Epithelial cell of esophagus (primary cell): ENCODE measurements around the gene RTL5.

ENCODE experiments used
- DNase-seq: peaks from one replicate; pipeline ENCODE4 v3.0.0; 2010; ENCODE audit warnings: low read depth
- H3K4me3 ChIP-seq: 2 replicates; pipeline ENCODE4 v1.5.1; 2011; ENCODE audit warnings: mild to moderate bottlenecking, low read length, control low read depth
- TF ChIP-seq, protein P1 (sequence below): IDR thresholded peaks from 2 replicates; pipeline ENCODE4 v1.5.1; 2011; ENCODE audit warnings: low read depth, mild to moderate bottlenecking, low read length, control low read depth, inconsistent platforms; ENCODE audit not compliant: insufficient read depth; ENCODE audit errors: missing control alignments

Gene RTL5

DNA sequence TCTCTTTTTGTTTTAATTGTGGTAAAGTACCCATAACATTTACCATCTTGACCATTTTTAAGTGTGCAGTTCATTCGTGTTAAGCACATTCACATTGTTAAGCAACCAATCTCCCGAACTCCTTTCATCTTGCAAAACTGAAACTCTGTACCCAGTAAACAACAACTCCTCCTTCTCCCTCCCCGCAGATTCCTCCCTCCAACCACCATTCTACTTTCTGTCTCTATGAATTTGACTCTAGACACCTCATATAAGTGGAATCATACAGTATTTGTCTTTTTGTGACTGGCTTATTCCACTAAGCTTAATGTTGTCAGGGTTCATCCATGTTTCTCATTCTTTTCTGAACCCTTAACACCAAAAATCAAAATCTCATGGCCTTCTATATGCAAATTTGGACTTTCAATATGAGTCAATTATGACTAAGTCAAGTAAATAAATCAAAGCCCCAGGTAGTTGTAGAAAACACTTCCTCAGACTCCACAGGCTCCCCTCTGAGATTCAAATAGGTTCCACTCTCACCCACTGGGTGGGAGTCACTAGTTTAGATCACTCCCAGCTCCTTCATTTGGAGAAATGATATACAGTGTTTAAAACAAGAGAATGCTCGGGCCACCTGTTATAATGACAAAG lies 9.8 kb upstream of the RTL5 start:
- TF ChIP-seq, protein P1, sequence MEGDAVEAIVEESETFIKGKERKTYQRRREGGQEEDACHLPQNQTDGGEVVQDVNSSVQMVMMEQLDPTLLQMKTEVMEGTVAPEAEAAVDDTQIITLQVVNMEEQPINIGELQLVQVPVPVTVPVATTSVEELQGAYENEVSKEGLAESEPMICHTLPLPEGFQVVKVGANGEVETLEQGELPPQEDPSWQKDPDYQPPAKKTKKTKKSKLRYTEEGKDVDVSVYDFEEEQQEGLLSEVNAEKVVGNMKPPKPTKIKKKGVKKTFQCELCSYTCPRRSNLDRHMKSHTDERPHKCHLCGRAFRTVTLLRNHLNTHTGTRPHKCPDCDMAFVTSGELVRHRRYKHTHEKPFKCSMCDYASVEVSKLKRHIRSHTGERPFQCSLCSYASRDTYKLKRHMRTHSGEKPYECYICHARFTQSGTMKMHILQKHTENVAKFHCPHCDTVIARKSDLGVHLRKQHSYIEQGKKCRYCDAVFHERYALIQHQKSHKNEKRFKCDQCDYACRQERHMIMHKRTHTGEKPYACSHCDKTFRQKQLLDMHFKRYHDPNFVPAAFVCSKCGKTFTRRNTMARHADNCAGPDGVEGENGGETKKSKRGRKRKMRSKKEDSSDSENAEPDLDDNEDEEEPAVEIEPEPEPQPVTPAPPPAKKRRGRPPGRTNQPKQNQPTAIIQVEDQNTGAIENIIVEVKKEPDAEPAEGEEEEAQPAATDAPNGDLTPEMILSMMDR = no peak
- H3K4me3 ChIP-seq = no peak overlapping the region
- no peak for DNase-seq

DNA sequence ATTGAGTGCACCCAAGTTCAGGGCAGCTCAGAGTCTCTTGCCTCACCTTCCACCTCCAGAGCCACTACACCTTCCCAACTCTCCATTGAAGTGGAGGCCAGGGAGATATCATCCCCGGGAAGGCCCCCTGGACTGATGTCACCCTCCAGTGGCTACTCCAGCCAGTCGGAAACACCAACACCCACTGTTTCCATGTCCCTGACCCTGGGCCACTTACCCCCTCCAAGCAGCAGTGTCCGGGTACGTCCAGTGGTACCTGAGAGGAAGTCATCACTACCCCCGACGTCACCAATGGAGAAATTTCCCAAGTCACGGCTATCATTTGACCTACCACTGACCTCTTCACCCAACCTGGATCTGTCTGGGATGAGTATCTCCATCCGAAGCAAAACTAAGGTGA lies 7.8 kb upstream of the RTL5 start:
- no peak overlapping the region for H3K4me3 ChIP-seq
- TF ChIP-seq, protein P1 = no peak
- DNase-seq = no peak

- H3K4me3 ChIP-seq = no peak overlapping the region
- DNase-seq = no peak
- TF ChIP-seq, protein P1 = no peak
These were observed 6.3 kb upstream of the RTL5 start for GRCh38 chrX:72137846-72138495.

DNA sequence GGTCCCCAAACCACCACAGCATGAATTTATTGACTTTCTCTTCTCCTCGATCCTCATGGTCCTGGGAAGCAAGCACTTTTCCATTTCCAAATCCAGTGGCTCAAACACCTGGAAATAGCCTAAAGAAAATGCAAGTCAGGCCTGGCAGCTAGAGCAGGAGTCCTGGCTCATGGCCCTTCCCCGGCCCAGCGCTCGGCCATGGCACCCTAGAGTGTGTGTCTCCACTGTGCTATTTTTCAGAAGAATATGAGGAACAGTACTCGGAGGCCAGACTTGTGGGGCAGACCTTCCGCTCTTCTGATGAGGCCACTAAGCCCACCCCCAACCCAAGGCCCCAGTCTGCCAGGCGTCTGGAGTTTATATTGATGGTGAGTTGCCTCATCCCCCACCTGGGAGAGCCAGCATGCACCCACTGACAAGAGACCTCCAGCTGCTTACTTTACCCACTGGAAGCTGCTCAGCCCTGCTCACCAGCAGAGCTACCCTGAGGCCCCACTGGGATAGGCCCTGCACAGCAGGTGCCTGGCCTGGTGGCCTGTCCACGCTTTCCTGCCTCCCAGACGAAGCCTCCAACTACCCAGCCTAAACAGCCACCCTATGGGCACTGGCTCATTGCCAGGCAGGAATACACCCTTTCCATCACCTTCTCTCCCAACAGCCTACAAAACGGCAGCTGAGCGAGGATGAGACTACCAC lies 2.3 kb upstream of the RTL5 start:
- no peak overlapping the region for H3K4me3 ChIP-seq
- no peak for DNase-seq
- TF ChIP-seq, protein P1 = no peak

- DNase-seq = no peak
- no peak overlapping the region for H3K4me3 ChIP-seq
- TF ChIP-seq, protein P1 = no peak
These were observed 741 bp upstream of the RTL5 start for GRCh38 chrX:72132456-72132855.

DNA sequence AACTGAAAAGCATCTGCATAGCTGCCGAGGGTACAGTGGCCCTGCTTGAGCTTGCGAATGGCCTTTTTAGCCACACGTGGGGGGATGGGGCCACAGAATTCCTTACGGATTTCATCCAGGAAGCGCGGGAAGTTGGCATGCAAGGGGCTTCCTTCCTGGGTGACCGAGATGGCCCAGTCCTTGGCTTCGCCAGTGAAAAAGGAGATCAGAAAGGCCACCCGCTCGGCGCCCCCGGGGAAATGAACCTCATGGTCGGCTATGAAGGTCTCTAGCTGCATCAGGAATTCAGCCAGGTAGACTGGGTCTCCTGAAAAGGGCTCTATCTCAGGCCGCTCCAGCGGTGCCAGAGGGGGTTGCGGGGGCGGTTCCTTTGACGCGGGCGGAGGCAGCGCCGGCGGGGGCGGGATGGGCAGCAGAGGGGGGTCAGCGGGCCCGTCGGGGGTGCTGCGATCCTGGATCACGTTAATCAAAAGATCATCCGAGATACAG lies 909 bp downstream of the RTL5 start:
- TF ChIP-seq, protein P1 = no peak

More for the DNA sequence above, 909 bp downstream of the RTL5 start:
- no peak for DNase-seq
- no peak overlapping the region for H3K4me3 ChIP-seq
